Gastrocnemius medialis (tissue), 4 donors: ENCODE data around the gene TIGD4.

Experiments used
- CTCF ChIP-seq, 5 experiments: fragments of 450-650 bp in 3 of 5; fragments of 200-600 bp in 2 of 5; sonication (generic) in 2 of 5; IDR thresholded peaks in 4 of 5; conservative IDR thresholded peaks in 1 of 5; 1 replicate in 4 of 5; 2 replicates in 1 of 5; pipeline ENCODE4 v1.5.1; 2016 to 2019; ENCODE audit warnings: antibody characterized with exemption in 5 of 5, mild to moderate bottlenecking in 3 of 5, moderate library complexity in 3 of 5
- POLR2A ChIP-seq, 2 donors: fragments of 450-650 bp; IDR thresholded peaks; one replicate each; pipeline ENCODE4 v1.6.1; 2017; ENCODE audit warnings: antibody characterized with exemption in 2 of 2, mild to moderate bottlenecking in 2 of 2, moderate library complexity in 2 of 2

GRCh38 chr4:152734015-152734698 is 45.4 kb downstream of the TIGD4 start:
- TF ChIP-seq CTCF (IDR thresholded peaks at IDR 0.05 in 4 of 5, conservative IDR thresholded peaks at IDR 0.05 in 1 of 5) = no peak
- no peak for TF ChIP-seq POLR2A (IDR thresholded peaks at IDR 0.05)
